ENCODE data around the gene BABAM1.

DNA sequence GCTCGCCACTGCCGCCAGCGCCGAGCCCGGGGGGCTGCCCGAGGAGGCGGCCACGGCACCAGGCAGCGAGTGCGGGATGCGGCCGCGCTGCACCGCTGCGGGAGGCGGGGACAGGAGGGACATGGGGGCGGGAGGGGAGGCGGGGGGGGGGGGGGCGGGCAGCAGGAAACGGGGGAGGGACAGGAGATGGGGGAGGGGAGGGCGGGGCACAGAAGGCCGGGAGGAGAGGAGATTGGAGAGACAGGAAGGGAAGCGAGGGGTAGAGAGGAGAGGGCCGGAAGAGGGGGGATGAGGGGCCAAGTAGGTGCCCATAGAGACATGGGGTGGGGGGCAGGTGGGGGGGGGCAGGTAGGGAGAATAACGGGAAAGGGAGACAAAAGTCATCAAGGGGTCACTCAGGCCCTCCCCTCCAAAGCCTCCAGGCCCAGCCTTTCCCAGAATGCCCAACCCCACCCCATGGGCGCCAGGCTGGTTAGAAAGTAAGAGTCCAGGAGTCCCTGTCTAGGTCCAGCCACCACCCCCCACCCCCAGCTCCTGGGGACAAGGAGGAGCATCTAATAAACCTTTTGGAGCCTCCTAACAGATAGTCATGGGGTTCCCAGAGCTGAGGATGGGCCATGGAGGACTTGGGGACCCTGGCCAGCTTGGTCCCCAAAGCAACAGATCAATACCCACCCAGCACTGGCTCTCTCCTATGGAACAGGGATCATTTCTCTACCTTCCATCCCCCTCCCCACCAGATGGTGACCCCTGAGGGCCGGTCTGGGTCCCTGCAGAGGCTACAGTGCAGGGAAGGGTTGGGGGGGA, 31.1 kb upstream of the BABAM1 start:
- no peak for TF ChIP-seq POLR2A (IDR thresholded peaks at IDR 0.05; ENCODE audit: low read depth, low read length)
- TF ChIP-seq, protein P1, sequence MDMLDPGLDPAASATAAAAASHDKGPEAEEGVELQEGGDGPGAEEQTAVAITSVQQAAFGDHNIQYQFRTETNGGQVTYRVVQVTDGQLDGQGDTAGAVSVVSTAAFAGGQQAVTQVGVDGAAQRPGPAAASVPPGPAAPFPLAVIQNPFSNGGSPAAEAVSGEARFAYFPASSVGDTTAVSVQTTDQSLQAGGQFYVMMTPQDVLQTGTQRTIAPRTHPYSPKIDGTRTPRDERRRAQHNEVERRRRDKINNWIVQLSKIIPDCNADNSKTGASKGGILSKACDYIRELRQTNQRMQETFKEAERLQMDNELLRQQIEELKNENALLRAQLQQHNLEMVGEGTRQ (IDR thresholded peaks at IDR 0.05; ENCODE audit: low read depth, low read length) = no peak
- TF ChIP-seq, protein P2, sequence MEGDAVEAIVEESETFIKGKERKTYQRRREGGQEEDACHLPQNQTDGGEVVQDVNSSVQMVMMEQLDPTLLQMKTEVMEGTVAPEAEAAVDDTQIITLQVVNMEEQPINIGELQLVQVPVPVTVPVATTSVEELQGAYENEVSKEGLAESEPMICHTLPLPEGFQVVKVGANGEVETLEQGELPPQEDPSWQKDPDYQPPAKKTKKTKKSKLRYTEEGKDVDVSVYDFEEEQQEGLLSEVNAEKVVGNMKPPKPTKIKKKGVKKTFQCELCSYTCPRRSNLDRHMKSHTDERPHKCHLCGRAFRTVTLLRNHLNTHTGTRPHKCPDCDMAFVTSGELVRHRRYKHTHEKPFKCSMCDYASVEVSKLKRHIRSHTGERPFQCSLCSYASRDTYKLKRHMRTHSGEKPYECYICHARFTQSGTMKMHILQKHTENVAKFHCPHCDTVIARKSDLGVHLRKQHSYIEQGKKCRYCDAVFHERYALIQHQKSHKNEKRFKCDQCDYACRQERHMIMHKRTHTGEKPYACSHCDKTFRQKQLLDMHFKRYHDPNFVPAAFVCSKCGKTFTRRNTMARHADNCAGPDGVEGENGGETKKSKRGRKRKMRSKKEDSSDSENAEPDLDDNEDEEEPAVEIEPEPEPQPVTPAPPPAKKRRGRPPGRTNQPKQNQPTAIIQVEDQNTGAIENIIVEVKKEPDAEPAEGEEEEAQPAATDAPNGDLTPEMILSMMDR (conservative IDR thresholded peaks at IDR 0.05; ENCODE audit: low read depth, low read length) = no peak
- no peak for TF ChIP-seq MAZ (IDR thresholded peaks at IDR 0.05; ENCODE audit: borderline replicate concordance, low read depth, low read length)
- no peak for TF ChIP-seq FOS (IDR thresholded peaks at IDR 0.05; ENCODE audit: low read depth, low read length)
- TF ChIP-seq RFX5 (IDR thresholded peaks at IDR 0.05; ENCODE audit: low read depth, low read length) = no peak
- no peak for TF ChIP-seq MAFK (IDR thresholded peaks at IDR 0.05; ENCODE audit: low read depth, low read length)
- TF ChIP-seq, protein P3, sequence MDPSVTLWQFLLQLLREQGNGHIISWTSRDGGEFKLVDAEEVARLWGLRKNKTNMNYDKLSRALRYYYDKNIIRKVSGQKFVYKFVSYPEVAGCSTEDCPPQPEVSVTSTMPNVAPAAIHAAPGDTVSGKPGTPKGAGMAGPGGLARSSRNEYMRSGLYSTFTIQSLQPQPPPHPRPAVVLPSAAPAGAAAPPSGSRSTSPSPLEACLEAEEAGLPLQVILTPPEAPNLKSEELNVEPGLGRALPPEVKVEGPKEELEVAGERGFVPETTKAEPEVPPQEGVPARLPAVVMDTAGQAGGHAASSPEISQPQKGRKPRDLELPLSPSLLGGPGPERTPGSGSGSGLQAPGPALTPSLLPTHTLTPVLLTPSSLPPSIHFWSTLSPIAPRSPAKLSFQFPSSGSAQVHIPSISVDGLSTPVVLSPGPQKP (IDR thresholded peaks at IDR 0.05; ENCODE audit: borderline replicate concordance, low read depth, low read length) = no peak
- TF ChIP-seq MXI1 (IDR thresholded peaks at IDR 0.05; ENCODE audit: borderline replicate concordance, low read depth, low read length) = no peak
- TF ChIP-seq RAD21 (IDR thresholded peaks at IDR 0.05; ENCODE audit: low read length) = no peak
- TF ChIP-seq CEBPB (IDR thresholded peaks at IDR 0.05; ENCODE audit: low read depth, low read length) = no peak
- TF ChIP-seq SMC3 (IDR thresholded peaks at IDR 0.05; ENCODE audit: low read depth, low read length) = no peak
- TF ChIP-seq BHLHE40 (IDR thresholded peaks at IDR 0.05; ENCODE audit: low read depth, low read length) = no peak
- TF ChIP-seq NFE2L2 (IDR thresholded peaks at IDR 0.05; ENCODE audit: low read depth, low read length) = no peak
